HG02870 (cell line): ENCODE measurements around the gene HECTD4.
"Not testable (repeated sequence)": the region's sequence is repeated elsewhere in the genome, so short reads cannot be mapped to it uniquely, and the experiment has no call there.

Experiments
- ATAC-seq: cut with Tn5 transposase; IDR thresholded peaks from one replicate; pipeline ENCODE4 v1.9.1; 2021; ENCODE audit warnings: mild to moderate bottlenecking, moderate library complexity; ENCODE audit not compliant: unreplicated experiment

The HECTD4 gene

GRCh38 chr12:112275836-112276235 is 106.4 kb downstream of the HECTD4 start:
- ATAC-seq = no peak

GRCh38 chr12:112275207-112275606 is 107.0 kb downstream of the HECTD4 start:
- ATAC-seq = no peak

DNA sequence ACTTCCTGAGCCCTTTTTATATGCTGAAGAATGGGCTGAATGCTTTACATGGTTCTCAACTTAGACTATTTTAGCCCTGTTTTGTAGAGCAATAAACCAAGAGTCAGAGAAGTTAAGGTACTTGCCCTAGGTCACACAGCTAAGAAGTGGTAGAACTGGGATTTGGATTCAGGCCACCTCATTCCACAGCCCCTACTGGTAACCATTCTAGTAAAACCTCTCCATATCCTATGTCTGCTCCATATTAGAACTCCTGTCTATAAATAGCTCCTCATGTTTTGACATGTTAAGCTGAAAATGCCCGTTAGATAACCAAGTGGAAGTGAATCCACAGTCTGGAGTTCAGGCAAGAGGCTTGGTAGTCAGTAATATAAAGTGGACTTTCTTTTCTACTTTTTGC is 111.6 kb downstream of the HECTD4 start:
- ATAC-seq = no peak

- ATAC-seq = no peak
Measured at GRCh38 chr12:112266473-112266872, 115.8 kb downstream of the HECTD4 start.

DNA sequence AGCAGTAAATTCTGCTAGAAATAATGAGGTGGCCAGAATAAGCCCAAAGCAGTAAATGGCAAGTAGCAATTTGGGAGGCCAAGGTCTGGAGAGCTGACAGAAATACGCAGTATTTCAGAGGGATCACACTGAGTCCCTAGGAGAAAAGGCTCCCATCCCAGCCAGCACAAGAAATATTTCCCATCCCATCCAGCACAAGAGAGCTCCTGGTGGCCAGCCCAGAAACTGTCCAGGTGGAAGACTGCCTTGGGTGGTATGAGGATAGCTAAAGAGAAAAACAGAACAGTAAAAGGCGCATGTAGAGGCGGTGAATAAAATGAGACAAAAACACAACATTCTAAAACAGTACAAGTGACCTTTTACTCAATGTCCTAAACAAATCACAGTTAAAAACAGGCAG is 120.7 kb downstream of the HECTD4 start:
- ATAC-seq = no peak

DNA sequence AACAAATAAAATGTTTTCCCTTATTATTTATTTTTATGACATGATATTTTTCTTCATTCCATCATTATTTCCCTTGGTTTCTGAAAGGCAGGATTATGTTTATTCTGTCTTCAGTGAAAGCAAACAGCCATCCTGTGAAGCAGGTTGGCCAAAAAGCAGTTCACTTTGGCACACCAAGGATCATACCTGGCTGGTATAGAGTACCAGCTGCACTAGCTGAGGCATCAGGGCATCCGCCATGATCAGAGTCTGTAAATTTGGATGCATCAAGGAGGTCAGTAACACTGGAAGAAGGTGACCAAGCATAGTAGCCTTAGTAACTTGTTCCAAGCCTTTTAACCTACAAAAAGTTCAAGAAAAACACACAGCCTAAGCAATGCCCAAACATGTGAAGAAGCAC is 123.3 kb downstream of the HECTD4 start:
- ATAC-seq = no peak

GRCh38 chr12:112256780-112257179 is 125.5 kb downstream of the HECTD4 start:
- ATAC-seq = no peak

- ATAC-seq = no peak
Measured at GRCh38 chr12:112252184-112252583, 130.0 kb downstream of the HECTD4 start.

DNA sequence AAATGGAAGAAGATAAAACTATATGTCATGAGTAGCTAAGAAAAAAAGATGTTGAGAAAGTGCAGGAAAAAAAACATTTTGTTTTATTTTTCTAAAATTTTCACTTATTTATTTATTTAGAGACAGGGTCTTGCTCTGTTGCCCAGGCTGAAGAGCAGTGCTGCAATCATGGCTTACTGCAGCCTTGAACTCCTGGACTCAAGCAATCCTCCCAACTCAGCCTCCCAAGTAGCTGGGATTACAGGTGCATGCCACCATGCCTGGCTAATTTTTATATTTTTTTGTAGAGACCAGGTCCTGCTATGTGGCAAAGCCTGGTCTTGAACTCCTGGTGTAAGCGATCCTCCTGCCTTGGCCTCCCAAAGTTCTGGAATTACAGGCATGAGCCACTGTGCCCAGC is 137.3 kb downstream of the HECTD4 start:
- not testable (repeated sequence) for ATAC-seq

- ATAC-seq = no peak
Measured at GRCh38 chr12:112243255-112244110, 138.7 kb downstream of the HECTD4 start.

GRCh38 chr12:112241176-112241575 is 141.1 kb downstream of the HECTD4 start:
- ATAC-seq = no peak

DNA sequence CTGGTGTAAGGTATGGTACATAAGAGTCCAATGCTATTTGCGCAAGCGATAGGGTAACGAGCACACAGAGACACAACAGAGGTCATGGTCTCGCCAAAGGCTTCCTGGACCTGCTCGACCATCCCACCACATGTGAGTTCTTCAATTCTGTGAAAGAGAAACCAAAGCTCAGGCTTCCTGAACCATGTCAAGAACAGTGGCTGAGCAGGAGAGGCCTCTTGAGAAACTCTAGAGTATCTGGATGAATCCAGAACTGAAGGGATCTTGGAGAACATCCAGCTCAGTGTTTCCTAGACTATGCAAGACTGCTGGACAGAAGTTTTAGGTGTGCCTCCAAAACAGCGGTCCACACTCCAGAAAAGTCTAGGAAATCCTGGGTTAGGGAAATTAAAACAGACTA is 142.3 kb downstream of the HECTD4 start:
- ATAC-seq = no peak

- no peak for ATAC-seq
Measured at GRCh38 chr12:112239020-112239419, 143.2 kb downstream of the HECTD4 start.

DNA sequence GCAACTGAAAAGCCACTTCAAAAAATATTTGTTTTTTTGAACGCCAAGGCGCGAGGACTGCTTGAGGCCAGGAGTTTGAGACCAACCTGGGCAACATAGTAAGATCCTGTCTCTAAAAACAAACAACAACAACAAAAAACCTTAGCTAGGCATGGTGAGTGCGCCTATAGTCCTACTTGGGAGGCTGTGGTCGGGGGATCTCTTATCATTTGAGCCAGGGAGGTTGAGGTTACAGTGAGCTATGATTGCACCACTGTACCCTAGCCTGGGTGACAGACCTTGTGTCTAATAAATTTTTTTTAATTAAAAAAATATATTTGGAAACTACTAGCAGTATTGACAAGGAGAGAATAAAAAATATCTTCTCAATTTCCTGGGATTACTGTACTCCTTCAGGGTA is 143.8 kb downstream of the HECTD4 start:
- no peak for ATAC-seq

DNA sequence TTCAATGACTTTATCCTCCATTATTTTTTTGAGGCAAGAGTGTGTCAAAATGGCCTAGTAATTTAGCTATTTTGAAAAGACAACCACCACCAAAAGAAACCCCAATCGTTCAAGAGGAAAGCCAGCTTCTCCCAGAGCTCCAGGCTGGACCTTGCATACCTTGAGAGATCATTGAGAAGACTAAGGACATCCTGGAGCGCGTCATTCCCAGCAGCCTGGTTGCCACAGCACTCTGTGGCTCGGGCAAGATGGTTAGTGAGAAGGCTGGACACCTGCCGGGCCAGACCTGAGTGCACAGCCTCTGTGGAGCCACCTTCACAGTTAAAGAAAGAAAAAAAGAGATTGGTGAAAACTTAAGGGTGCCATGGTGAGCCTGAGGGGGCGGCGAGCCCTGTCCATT is 145.4 kb downstream of the HECTD4 start:
- ATAC-seq = no peak

DNA sequence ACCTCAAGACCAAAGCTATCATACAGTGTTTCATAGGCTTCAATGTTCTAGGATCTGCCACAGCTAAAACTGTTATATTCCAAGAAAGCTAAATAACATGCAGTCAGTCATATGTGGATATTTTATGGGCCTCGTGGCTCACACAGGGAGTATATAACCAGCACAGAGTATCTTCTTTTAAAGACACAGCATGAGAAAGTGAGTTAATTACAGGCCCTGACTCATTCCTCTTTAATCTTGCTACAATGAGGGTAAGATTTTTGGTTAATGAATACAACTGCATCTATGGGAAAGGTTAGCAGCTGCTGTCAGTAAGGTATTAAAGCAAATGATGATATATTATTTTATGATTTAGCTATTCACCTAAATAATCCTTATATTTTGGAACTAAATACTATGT is 145.8 kb downstream of the HECTD4 start:
- no peak for ATAC-seq

DNA sequence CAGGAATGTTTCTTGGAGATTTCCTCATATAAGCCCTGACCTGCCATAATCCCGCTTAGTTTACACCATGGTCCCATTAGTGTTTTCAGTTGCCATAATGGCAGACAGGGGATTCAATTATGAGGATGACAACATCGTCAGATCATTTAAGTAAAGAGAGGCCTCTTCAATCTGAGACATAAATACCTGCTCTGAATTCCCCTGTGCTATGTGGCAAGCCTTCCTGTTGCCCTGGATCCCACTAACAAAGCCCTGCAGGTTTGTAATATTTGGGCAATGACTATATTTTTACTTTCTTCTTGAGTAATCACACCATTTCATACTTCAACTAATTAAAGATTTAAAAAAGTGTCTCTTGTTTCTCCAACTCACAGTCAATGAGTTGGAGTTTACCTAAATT is 147.9 kb downstream of the HECTD4 start:
- ATAC-seq = no peak

DNA sequence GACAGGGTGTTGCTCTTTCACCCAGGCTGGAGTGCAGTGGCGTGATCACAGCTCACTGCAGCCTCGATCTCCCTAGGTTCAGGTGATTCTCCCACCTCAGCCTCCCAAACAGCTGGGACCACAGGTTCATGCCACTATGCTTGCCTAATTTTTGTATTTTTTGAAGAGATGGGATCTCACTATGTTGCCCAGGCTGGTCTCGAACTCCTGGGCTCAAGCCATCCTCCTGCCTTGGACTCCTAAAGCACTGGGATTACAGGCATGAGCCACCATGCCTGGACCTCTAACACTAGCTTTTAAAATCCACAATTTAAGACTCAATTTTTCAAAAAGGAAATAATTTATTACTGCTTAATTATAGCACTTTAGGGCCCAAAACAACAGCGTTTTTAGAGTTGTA is 149.0 kb downstream of the HECTD4 start:
- no peak for ATAC-seq

DNA sequence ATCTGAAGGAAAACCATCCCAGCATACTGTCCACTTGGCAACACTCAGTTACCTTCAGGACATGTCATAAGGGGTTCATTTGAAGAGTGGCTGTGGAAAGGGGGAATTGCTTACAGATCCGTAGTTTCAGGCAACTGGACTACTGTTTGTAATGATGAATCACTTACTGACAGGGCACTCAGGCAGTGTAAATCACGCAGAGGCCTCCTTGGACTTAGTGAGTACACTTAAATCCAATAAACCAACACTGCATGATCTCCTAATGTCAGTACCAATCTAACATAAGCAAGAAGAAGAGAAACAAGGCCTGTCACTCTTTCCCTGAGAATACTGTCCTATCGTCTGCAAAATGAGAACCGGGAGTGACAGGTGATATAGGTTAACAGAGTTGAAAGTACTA is 152.1 kb downstream of the HECTD4 start:
- ATAC-seq = no peak

DNA sequence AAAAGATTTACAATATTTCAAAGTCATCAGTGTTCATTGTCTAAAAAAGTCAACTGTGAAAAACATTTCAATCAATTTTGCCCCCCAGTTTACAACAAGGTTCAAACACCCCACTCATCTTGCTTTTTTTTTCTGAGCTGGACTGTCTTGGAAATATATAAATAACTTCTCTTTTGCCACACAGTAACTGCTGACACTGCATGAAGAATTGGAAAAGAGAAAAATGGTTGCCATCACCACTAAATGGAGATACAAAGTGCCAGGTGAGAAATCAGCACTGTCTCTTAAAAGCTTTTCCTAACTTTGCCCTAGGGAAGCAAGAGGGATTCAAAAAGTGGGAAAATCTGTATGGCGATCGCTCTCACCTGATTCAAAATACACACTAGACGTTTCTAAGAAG is 155.5 kb downstream of the HECTD4 start:
- no peak for ATAC-seq

DNA sequence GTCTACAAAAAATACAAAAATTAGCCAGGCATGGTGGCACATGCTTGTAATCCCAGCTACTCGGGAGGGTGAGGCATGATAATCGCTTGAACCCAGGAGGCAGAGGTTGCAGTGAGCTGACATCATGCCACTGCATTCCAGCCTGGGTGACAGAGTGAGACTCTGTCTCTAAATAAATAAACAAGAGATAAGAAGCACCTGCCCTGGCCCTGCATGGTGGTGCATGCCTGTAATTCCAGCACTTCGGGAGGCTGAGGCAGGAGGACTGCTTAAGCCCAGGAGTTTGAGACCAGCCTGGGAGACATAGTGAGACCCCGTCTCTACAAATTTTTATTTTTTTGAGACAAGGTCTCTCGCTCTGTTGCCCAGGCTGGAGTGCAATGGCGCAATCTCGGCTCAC is 161.6 kb downstream of the HECTD4 start:
- not testable (repeated sequence) for ATAC-seq

GRCh38 chr12:112219195-112219594 is 163.0 kb downstream of the HECTD4 start:
- no peak for ATAC-seq

DNA sequence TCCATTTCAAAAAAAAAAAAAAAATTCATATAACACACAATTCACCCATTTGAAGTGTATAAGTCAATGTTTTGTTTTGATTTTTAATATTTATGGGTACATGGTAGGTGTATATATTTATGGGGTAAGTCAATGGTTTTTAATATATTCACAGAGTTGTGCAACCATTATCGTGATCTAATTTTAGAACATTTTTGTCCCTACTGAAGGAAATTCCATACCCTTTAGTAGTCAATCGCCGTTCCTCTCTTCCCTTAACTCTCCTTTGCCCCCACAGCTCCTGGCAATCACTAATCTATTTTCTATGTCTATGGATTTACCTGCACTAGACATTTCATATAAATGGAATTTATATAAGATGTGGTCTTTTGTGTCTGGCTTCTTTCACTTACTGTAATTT is 164.1 kb downstream of the HECTD4 start:
- no peak for ATAC-seq
